ENCODE measurements around the gene ZNF316.
"Not testable (repeated sequence)": the region's sequence is repeated elsewhere in the genome, so short reads cannot be mapped to it uniquely, and the experiment has no call there.

ZNF316 gene

DNA sequence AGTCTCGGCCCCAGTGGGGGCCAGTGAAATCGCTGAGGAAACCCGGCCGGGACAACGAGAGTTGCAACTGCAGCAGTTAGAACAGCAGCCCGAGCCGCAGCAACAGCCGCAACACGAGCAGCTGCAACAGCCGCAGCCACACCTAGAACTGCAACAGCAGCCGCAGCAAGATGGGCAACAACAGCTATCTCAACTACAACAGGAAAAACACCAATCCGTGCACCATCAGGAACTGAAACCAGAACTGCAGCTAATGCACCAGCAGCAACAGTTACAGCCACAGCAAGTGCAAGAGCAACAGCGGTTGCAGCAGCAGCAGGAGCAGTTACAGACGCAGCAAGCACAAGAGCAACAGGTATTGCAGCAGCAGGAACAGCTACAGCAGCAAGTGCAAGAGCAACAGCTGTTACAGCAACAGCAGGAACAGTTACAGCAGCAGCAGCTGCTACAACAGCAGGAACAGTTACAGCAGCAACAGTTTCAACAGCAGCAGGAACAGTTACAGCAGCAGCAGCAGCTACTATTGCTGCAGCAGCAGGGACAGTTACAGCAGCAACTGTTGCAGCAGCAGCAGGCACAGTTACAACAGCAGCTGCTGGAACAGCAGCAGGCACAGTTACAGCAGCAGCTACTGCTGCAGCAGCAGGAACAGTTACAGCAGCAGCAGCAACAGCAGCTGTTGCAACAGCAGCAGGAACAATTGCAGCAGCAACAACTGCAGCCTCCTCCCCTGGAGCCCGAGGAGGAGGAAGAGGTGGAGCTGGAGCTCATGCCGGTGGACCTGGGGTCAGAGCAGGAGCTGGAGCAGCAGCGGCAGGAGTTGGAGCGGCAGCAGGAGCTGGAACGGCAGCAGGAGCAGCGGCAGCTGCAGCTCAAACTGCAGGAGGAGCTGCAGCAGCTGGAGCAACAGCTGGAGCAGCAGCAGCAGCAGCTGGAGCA is 15.7 kb upstream of the ZNF316 start:
- DNase-seq (ENCODE audit: low spot score): no peak

DNA sequence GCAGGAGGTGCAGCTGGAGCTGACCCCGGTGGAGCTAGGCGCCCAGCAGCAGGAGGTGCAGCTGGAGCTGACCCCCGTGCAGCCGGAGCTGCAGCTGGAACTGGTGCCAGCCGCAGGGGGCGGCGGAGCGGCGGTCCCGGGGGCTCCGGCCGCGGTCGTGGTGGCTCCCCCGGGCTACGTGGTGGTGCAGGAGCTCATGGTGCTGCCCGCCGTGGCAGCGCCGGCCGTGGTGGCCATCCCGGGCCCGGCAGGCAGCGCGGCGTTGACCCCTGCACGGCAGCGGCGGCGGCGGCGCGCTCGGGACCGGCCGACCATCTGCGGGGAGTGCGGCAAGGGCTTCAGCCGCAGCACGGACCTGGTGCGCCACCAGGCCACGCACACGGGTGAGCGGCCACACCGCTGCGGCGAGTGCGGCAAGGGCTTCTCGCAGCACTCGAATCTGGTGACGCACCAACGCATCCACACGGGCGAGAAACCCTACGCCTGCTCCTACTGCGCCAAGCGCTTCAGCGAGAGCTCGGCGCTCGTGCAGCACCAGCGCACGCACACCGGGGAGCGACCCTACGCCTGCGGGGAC is 14.9 kb upstream of the ZNF316 start:
- no peak for DNase-seq (ENCODE audit: low spot score)

DNA sequence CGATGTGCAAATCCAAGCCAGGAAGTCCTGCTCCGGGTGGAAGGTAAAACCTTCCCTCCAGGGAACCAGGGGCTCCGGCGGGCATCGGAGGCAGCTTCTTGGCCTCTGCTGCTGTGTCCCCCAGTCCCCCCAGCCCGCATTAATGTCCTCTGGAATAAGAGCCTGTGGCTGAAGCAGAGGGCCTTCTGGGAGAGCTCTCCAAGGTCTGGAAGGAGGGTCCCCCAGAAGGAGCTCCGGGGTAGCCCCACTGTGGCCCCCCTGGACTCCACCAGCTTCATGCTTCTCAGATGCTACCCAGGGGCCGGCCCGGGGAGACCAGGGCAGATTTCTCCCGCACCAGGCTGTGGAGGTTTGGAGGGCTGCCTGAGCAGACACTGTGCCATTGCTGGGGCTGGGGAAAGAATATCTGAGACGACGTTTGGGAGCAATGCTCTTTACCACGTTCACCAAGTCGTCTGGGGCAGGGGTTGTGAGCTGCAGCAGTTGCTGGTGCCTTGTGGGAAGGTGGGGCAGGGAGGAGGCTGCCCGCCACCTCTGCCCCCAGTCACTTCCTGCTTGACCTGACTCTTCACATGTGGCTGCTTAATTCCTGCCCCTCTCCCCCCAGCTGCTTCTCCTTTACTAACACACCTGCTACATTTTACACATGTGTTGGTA is 13.4 kb upstream of the ZNF316 start:
- DNase-seq (ENCODE audit: low spot score): no peak

DNA sequence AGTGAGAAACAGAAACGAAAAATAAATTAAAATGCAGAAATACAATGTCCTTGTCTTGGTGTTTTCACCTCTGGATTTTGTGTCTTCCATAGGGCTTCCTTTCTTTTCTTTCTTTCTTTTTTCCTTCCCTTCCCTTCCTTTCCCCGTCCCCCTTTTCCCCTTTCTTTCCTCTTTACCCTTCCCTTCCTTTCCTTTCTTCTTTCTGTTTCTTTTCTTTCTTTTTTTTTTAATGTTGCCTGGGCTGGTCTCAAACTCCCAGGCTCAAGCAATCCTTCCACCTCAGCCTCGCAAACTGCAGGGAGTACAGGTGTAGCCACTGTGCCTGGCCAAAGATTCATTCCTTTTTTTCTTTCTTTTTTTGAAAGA is 12.9 kb upstream of the ZNF316 start:
- DNase-seq (ENCODE audit: low spot score): no peak

DNA sequence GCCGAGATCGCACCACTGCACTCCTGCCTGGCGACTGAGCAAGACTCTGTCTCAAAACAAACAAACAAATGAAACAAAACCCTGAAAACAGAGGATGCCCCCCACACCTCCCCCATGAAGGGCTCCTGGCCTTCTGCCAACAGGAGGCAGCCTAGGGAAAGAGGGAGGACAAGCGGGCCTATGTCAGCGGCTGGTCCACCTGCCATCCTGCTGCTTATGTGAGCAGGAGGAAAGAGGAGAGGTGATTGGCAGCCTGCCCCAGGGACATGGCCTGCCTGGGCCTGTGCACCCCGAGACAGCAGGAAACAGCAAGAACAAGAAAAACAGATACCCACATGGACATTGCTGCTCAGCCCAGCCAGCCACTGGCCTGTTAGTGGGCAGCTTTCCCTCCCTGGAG is 9.1 kb upstream of the ZNF316 start:
- no peak for DNase-seq (ENCODE audit: low spot score)

DNA sequence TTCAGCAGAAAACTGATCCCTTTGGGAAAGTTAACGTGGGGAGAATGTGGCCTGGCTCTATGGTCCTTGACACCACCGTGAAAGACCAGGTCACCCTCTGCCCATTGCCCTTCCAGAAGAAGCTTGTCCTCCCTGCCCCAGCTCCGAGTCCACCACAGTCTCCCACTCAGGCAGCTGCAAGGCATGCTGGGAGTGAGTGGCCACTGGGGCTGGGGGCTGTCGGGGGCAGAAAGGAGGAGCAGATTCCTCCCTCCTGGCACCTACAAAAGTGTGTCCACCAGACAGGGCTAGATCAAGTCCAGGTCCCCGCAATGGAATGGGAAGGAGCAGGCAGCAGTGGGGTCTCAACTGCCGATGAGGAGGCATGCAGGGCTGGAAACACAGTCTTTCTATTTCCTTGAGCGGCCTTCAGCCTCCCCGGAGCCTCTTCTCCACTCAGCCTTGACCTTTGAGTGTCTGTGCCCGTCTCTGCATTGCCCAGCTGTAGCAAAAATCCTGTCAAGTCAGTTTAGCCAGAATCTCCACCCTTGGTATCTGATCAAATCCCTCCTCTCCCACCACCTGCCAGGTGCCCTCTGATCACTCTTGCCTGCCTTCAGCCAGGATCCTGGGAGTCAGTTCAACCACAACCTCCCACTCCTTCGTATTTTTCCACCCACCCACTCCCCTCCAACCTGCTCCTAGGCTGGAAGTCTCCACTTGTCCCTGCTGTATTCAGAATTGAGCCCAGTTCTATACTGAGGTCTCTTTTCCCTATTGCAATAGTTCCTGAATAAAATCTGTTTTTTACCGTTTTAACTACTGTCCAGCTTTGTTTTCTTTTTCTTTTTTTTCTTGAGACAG is 6.9 kb upstream of the ZNF316 start:
- DNase-seq (ENCODE audit: low spot score): no peak

DNA sequence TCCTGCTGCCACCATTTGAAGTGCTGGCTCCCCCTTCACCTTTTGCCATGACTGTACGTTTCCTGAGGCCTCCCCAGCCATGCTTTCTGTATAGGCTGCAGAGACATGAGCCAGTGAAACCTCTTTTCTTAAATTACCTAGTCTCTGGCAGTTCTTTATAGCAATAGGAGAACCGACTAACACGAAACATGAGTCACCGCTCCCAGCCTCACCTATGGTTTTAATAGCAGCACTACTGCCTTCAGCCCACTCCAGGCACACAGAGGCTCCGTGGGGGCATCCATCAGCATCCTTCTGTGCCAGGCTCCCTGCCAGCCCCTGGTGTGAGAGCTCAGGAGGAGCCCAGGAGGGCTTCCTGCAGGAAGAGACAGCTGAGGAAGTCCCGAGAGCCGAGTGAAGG is 5.5 kb upstream of the ZNF316 start:
- DNase-seq (ENCODE audit: low spot score): no peak

DNA sequence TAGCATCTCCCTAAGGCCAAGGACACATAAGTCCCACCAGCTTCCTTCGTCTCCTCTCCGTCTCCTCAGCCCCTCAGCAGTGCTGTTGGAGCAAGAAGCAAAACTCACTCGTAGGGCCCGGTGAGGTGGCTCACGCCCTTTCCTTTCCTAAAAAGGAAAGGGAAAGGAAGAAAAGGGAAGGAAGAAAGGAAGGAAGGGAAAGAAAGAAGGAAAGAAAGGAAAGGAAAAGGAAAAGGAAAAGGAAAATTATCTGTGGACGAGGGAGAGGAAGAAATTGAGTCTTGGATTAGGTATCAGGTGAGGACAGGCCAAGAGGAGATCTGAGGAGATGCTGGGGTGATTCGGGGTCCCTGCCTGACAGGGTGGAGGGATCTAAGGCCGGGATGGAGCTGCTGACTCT is 3.1 kb upstream of the ZNF316 start:
- DNase-seq (ENCODE audit: low spot score): no peak

DNA sequence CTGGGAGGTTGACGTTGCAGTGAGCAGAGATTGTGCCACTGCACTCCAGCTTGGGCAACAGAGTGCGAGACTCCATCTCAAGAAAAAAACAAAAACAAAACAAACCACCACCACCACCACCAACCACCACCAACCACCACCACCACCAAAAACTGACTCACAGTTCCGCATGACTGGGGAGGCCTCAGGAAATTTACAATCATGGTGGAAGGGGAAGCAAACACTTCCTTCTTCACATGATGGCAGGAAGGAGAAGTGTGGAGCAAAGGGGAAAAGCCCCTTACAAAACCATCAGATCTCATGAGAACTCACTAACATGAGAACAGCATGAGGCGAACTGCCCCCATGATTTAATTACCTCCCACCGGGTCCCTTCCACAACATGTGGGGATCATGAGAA is 2.1 kb upstream of the ZNF316 start:
- not testable (repeated sequence) for DNase-seq (ENCODE audit: low spot score)

DNA sequence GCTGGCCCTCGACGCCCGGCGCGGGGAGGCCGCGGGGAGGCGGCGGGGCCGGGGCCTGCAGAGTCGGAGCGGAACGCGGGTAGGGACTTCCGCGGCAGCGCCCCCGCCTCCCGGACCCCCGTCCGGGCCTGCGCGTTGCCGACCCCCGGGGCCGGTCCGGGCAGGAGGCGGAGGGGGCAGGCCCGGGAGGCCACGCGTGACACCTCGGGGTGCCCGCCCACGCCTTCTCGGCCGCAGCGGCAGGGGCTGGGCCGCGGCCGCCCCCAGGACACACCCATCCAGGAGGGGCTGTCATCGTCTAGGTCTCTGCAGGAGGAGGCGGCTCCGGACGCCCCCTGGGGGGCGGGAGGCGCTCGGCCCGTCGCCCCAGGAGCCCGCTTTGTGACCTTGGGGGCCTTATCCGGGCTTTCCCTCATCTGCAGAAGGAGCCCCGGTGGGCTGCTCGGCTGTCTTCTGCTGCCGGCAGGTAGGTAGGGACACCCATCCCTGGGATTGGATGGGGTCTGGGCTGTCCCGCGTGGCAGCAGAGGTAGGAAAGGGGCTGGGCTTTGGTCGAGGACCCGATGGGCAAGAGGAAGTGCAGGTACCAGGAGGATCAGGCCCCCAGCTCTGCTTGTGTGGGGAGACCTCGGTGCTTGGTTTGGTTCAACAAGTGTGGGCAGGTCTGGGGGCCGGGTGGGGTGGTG is 569 bp downstream of the ZNF316 start:
- no peak for DNase-seq (ENCODE audit: low spot score)

DNA sequence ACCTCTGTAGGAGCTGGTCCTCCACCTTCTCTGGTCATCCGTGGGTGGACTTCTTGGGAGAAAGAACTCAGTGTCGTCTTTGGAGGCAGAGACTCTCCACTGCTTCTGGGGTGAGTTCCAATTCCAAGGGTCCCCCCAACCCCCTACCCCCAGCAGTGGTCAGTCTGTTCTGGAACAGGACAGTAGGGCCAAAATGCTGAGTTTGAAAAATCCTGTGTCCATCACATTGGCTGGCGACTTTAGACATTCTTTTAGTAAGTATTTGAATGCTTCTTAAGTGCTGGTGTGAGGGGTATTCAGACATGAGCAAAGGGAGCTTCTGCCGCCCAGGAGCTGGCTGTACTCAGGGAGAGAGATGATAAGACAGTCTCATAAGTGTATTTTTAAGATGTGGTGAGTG is 1.9 kb downstream of the ZNF316 start:
- no peak for DNase-seq (ENCODE audit: low spot score)

DNA sequence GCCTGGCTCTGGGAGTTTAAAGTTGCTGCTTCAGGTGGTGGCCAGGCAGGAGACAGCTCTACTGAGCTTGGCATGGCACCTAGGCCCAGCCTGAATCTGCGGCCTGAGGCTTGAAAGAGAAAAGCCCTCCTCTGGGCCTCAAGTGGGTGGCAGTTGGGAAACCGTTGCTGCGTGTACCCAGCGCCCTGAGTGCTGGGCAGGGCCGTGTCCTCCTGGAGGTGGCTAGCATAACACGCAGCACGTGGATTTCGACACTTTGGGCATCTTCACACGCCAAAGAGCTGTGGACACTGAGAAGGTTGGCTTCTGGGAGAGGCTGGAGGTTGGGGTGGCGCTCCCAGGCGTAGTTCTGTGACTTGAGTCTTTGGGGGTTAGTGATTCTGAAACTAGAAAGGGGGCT is 2.5 kb downstream of the ZNF316 start:
- no peak for DNase-seq (ENCODE audit: low spot score)

DNA sequence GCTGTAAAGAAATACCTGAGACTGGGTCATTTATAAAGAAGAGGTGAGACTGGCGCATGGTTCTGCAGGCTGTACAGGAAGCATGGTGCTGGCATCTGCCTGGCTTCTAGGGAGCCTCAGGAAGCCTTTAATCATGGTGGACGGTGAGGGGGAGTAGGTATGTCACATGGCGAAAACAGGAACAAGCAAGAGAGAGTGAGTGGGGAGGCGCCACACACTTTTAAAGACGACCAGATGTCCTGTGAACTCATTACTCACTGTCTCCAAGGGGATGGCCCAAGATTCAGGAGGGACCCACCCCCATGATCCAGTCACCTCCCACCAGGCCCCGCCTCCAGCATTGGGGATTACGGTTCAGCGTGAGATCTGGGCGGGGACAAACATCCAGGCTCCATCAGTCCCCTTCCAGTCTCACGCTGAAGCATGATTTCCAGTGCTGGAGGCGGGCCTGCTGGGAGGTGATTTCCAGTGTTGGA is 3.2 kb downstream of the ZNF316 start:
- no peak for DNase-seq (ENCODE audit: low spot score)

DNA sequence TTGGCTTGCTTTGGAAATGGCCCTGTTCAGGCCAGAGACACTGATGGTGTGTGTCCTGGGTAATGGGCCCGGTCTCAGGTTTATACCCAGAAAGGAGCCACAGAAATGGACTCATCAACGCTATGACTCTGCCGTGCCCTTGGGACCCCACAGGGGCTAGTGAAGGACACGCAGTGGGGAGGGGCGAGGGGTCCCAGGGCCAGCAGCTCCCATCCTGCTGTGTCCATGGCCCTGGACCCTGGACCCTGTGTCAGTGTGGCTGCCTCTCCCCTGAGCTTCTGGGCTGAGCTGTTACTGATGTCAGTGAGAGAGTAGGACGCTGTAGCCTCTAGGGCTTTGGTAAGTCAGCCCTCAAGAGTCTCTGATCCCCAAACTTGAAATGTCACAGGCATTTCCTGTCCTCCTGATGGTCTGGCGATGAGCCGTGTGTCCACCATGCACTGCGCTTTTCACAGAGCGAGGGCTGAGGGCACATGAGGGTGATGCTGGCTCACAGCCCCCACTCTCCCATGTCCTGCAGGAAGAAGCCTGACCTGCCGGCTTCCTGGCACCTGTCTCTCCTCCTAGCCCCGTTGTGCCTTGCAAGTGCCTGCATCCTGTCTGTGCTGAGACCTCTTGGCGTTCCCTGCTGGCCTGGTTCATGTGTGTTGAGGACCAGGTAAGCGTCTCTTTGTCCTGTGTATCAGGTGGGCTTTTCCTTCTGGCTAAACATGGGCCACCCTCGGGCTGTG is 4.4 kb downstream of the ZNF316 start:
- DNase-seq (ENCODE audit: low spot score): no peak

DNA sequence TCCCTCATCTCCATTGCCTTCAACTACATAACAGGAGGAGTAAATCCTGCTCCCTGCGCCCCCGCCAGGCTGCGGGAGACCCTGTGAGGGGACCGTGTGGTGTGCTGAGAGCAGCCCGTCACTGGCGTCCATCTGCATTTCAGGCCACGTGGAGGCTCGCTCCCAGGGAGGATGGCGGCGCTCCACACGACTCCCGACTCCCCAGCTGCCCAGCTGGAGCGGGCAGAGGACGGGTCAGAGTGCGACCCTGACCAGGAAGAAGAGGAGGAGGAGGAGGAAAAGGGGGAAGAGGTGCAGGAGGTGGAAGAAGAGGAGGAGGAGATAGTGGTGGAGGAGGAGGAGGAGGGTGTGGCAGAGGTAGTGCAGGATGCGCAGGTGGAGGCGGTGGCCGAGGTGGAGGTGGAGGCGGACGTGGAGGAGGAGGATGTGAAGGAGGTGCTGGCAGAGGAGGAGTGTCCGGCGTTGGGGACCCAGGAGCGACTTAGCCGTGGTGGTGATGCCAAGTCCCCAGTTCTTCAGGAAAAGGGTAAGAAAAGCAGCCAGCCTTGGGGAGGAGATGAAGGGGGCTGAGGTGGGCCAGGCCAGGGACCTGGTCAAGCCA is 5.2 kb downstream of the ZNF316 start:
- DNase-seq (ENCODE audit: low spot score): no peak

DNA sequence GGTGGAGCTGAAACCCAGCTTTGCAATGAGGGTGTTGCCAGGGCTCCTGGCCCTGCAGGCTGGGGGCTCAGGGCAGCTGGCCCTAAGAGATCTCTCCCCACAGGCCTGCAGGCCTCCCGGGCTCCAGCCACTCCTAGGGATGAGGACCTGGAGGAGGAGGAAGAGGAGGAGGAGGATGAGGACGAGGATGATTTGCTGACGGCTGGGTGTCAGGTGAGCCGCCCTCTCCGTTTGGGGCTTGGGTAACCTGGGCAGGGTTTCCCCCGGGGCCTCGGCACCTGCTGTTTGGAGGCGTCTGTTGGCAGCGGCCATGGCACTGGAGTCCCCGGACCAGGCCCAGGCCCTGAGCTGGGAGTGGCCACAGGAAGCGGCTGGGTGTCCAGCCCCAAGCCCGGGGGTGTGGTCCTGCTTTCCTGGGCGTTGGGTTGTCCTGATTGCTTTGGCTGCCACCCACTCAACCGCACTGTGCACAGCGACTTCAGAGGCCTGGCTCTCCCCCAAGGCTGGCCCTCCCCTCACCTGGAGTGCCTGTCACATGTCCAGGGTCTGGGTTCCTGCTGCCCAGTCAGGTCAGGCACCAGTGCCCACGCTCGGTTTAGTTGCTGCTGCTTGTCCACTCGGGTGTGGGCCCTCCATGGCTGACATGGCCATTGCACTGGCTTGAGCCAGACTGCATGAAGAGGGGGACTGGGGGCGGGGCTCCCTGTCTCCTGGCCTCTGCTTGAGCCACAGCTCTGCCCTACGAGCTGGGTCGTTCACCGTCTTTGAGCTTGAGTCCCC is 5.9 kb downstream of the ZNF316 start:
- DNase-seq (ENCODE audit: low spot score): no peak

DNA sequence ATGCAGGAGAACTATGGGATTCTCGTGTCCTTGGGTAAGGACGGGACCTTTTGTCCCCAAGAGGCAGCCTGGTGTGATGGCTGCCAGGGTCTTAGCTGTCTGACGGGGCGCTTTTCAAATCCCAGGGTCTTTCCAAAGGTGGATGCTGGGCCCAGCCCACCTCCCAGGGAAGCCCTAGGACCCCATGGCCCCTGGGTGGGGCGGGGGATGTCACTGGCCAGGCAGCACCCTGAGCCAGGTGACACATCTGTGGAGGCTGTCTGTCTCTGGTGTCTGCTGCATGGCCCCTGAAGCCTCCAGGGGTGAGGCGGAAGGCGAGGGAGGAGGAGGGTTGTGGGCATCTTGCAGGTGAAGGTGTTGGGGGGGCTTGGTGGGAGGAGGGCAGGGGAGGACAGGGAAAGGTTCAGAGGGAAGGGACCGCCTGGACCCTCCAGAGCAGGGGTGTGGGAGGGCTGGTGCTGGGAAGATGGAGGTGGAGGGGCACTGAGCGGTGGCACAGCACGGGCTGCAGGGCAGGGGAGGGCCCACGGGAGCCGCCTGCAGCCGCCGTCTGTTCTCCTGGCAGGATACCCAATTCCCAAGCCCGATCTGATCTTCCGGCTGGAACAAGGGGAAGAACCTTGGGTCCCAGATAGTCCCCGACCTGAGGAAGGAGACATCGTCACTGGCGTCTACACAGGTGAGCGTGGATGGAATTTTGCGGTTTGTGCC is 7.0 kb downstream of the ZNF316 start:
- DNase-seq (ENCODE audit: low spot score): no peak

DNA sequence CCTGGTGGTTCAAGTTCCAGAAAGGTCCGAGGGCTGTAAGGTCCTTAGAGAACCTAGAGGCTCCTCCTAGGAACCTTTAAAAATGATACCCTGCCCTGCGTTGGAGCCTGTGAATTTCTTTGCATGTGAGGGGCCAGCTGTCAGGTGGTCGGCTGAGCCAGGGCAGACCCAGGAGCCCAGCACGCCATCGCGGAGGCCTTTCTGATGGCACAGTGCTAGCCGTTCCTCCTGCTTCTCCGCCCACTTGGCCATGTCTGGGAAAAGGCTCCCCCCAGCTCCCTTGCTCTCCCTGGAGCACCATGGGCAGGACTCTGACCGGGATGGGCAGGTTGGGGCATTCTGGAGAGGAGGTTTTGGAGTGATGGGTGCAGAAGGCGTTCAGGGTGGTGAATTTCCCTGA is 7.6 kb downstream of the ZNF316 start:
- no peak for DNase-seq (ENCODE audit: low spot score)

DNA sequence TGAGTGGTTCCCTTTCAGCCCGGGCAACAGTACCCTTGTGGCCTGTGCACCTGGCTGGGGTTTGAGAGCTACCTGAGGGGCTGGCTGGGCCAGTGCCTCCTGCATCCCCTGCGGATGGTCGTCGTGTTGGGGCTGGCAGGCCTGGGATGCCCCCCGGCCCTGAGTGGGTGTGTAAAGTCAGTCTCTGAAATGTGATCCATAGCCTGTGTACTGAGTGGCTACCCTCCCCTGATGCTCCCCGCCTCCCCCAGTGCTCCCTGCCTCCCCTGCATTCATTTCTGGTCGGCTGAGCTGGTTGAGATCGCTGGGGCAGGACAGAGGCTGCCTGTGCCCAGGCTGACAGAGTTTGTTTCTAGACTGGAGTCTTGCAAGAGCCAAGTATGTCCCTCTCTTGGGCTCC is 9.3 kb downstream of the ZNF316 start:
- no peak for DNase-seq (ENCODE audit: low spot score)
